Breast epithelium (tissue), 4 donors: ENCODE data around the gene SORBS1. TPM values are rescaled to one million over a fixed set of nuclear protein-coding genes. Genes with fewer than 3 reads are reported as not detected.
A peak's percentile ranks its signal among the peaks of the same experiment; 100 is the strongest.

Experiments
- DNase-seq, 2 donors: peaks; one replicate each; pipeline ENCODE4 v3.0.0-alpha.2; 2019; ENCODE audit warnings: low spot score in 2 of 2
- H3K27ac ChIP-seq, 2 donors: fragments of 200-600 bp; sonication (generic) in 1 of 2; one replicate each; pipeline ENCODE4 v1.5.1; 2016 to 2019; ENCODE audit warnings: mild to moderate bottlenecking in 1 of 2
- H3K27me3 ChIP-seq, 2 donors: fragments of 200-600 bp; sonication (generic) in 1 of 2; one replicate each; pipeline versions ENCODE4 v1.5.1 to v1.6.0; 2017 to 2019; ENCODE audit warnings: control low read depth in 1 of 2, mild to moderate bottlenecking in 1 of 2
- H3K36me3 ChIP-seq: fragments of 200-600 bp; one replicate; pipeline ENCODE4 v1.5.1; 2019
- H3K4me1 ChIP-seq, 2 donors: fragments of 200-600 bp; sonication (generic); one replicate each; pipeline ENCODE4 v1.5.1; 2016 to 2019; ENCODE audit warnings: control low read depth in 1 of 2
- H3K4me3 ChIP-seq, 3 donors: fragments of 200-600 bp; sonication (generic); 1 replicate in 2 of 3; 2 replicates in 1 of 3; pipeline ENCODE4 v1.5.1; 2016 to 2019; ENCODE audit warnings: mild to moderate bottlenecking in 3 of 3, moderate library complexity in 2 of 3
- H3K9me3 ChIP-seq, 2 donors: fragments of 200-600 bp; sonication (generic) in 1 of 2; one replicate each; pipeline ENCODE4 v1.5.1; 2016 to 2019; ENCODE audit warnings: control low read depth in 1 of 2
- CTCF ChIP-seq, 3 donors: fragments of 450-650 bp; IDR thresholded peaks; one replicate each; pipeline ENCODE4 v1.5.1; 2016 to 2017; ENCODE audit warnings: antibody characterized with exemption in 3 of 3, mild to moderate bottlenecking in 3 of 3, moderate library complexity in 3 of 3
- POLR2A ChIP-seq: fragments of 450-650 bp; IDR thresholded peaks from one replicate; pipeline ENCODE4 v1.6.1; 2016; ENCODE audit warnings: antibody characterized with exemption, mild to moderate bottlenecking, moderate library complexity
- POLR2AphosphoS5 ChIP-seq, 3 donors: sonication (generic); formaldehyde crosslinking; IDR thresholded peaks; one replicate each; pipeline ENCODE4 v1.6.1; 2017; ENCODE audit warnings: antibody characterized with exemption in 3 of 3
- intact Hi-C: fragments of 100-400 bp; cut with DNase I; formaldehyde crosslinking; loops from one replicate; pipeline ENCODE4 v1.15.1; 2023; ENCODE audit warnings: low total_unique reads
- total RNA-seq, 3 donors: library from RNA; depleted of rRNA; stranded (reverse); fragments of >200 nt; gene quantifications; one replicate each; pipeline ENCODE4 v1.1.0, GENCODE V29; 2016

The SORBS1 gene
- total RNA-seq, 3 donors from 2014 or later = 156 to 455 (median 200) TPM

- no peak overlapping the region for H3K27ac ChIP-seq
- intact Hi-C loops = loop anchor here (10.0 kb wide), 1 partner anchor 157 kb away; no protein-coding TSS in a partner anchor
- H3K9me3 ChIP-seq = no peaks in the 10 kb centered on the region
- no peak for DNase-seq
- H3K27me3 ChIP-seq = no peaks in the 10 kb centered on the region
- H3K4me3 ChIP-seq = no peak overlapping the region
- no peaks in the 10 kb centered on the region for H3K36me3 ChIP-seq
- no peak for TF ChIP-seq POLR2A
- no peak for TF ChIP-seq CTCF (IDR thresholded peaks at IDR 0.05)
- no peak for TF ChIP-seq POLR2AphosphoS5 (IDR thresholded peaks at IDR 0.05)
- H3K4me1 ChIP-seq = no peaks in the 10 kb centered on the region
Observed at GRCh38 chr10:95341716-95342130, 219.4 kb downstream of the SORBS1 start.

GRCh38 chr10:95339863-95340262 is 221.3 kb downstream of the SORBS1 start:
- H3K4me3 ChIP-seq = no peak overlapping the region
- no peak overlapping the region for H3K27ac ChIP-seq
- intact Hi-C loops = loop anchor here (10.0 kb wide), 1 partner anchor 155 kb away; no protein-coding TSS in a partner anchor
- no peaks in the 10 kb centered on the region for H3K27me3 ChIP-seq
- no peak for DNase-seq
- peaks cover 5 to 6% of the 10 kb centered on the region in 2 donors for H3K4me1 ChIP-seq
- no peaks in the 10 kb centered on the region for H3K36me3 ChIP-seq
- H3K9me3 ChIP-seq = no peaks in the 10 kb centered on the region
- TF ChIP-seq POLR2AphosphoS5 (IDR thresholded peaks at IDR 0.05) = no peak
- TF ChIP-seq POLR2A = no peak
- no peak for TF ChIP-seq CTCF (IDR thresholded peaks at IDR 0.05)

- intact Hi-C loops = no loop called here
- DNase-seq = no peak
- peaks cover 8 to 11% of the 10 kb centered on the region in 2 donors for H3K4me1 ChIP-seq
- H3K27ac ChIP-seq = no peak overlapping the region
- no peaks in the 10 kb centered on the region for H3K36me3 ChIP-seq
- H3K4me3 ChIP-seq = no peak overlapping the region
- TF ChIP-seq POLR2AphosphoS5 (IDR thresholded peaks at IDR 0.05) (no peak), CTCF (IDR thresholded peaks at IDR 0.05) (no peak), POLR2A (no peak)
- H3K27me3 ChIP-seq = no peaks in the 10 kb centered on the region
- no peaks in the 10 kb centered on the region for H3K9me3 ChIP-seq
Observed at GRCh38 chr10:95337423-95338160, 223.6 kb downstream of the SORBS1 start.

GRCh38 chr10:95336702-95337101 is 224.5 kb downstream of the SORBS1 start:
- Histone ChIP-seq H3K4me1 (peaks cover 8 to 11% of the 10 kb centered on the region in 2 donors), H3K4me3 (no peak overlapping the region), H3K27ac (peak overlapping the region in 1 of 2 donors; percentile 93), H3K36me3 (no peaks in the 10 kb centered on the region), H3K9me3 (no peaks in the 10 kb centered on the region), H3K27me3 (no peaks in the 10 kb centered on the region)
- DNase-seq = no peak
- intact Hi-C loops = no loop called here
- TF ChIP-seq POLR2AphosphoS5 (IDR thresholded peaks at IDR 0.05) = no peak
- TF ChIP-seq POLR2A = no peak

GRCh38 chr10:95335933-95336699 is 225.1 kb downstream of the SORBS1 start:
- Histone ChIP-seq H3K27ac (peak overlapping the region; percentile 12 to 93), H3K36me3 (no peaks in the 10 kb centered on the region)
- intact Hi-C loops = no loop called here

More at GRCh38 chr10:95335933-95336699, 225.1 kb downstream of the SORBS1 start:
- no peak for TF ChIP-seq POLR2AphosphoS5 (IDR thresholded peaks at IDR 0.05)
- TF ChIP-seq CTCF (IDR thresholded peaks at IDR 0.05) = no peak
- TF ChIP-seq POLR2A = no peak
- H3K4me3 ChIP-seq = no peak overlapping the region
- peaks cover 8 to 11% of the 10 kb centered on the region in 2 donors for H3K4me1 ChIP-seq
- DNase-seq = no peak
- H3K27me3 ChIP-seq = no peaks in the 10 kb centered on the region
- no peaks in the 10 kb centered on the region for H3K9me3 ChIP-seq
